Measurements from ENCODE around the gene GTF2A1. TPM values are rescaled to one million over a fixed set of nuclear protein-coding genes. Genes with fewer than 3 reads are reported as not detected.
"Not testable (repeated sequence)": the region's sequence is repeated elsewhere in the genome, so short reads cannot be mapped to it uniquely, and the experiment has no call there.

GTF2A1 gene
- total RNA-seq, 2 donors from 2014 or later = 21.4 to 25.5 TPM

- Histone ChIP-seq H3K27ac (no peak overlapping the region), H3K36me3 (no peaks in the 10 kb centered on the region), H3K4me1 (ENCODE audit: control insufficient read depth in 1 of 2, low read depth in 2 of 2) (no peaks in the 10 kb centered on the region), H3K9me3 (no peaks in the 10 kb centered on the region), H3K4me3 (no peak overlapping the region), H3K27me3 (replicated peaks; ENCODE audit: insufficient read depth) (no peaks in the 10 kb centered on the region)
- TF ChIP-seq CTCF (IDR thresholded peaks at IDR 0.05) = no peak
- ATAC-seq (ENCODE audit: insufficient number of reproducible peaks, low FRiP score, low read depth) (no peak), DNase-seq (ENCODE audit: low spot score) (no peak)
Measured at GRCh38 chr14:81252278-81252677, 31.5 kb upstream of the GTF2A1 start.

GRCh38 chr14:81247271-81247766 is 26.6 kb upstream of the GTF2A1 start:
- H3K27me3 ChIP-seq (replicated peaks; ENCODE audit: insufficient read depth) = no peaks in the 10 kb centered on the region
- ATAC-seq (ENCODE audit: insufficient number of reproducible peaks, low FRiP score, low read depth) (no peak), DNase-seq (ENCODE audit: low spot score) (no peak)
- no peaks in the 10 kb centered on the region for H3K9me3 ChIP-seq
- TF ChIP-seq CTCF (IDR thresholded peaks at IDR 0.05) = no peak
- H3K4me3 ChIP-seq = no peak overlapping the region
- no peaks in the 10 kb centered on the region for H3K36me3 ChIP-seq
- no peak overlapping the region for H3K27ac ChIP-seq
- H3K4me1 ChIP-seq (ENCODE audit: control insufficient read depth in 1 of 2, low read depth in 2 of 2) = no peaks in the 10 kb centered on the region

- Histone ChIP-seq H3K4me1 (ENCODE audit: control insufficient read depth in 1 of 2, low read depth in 2 of 2) (no peaks in the 10 kb centered on the region), H3K27me3 (replicated peaks; ENCODE audit: insufficient read depth) (no peaks in the 10 kb centered on the region), H3K4me3 (no peak overlapping the region), H3K9me3 (no peaks in the 10 kb centered on the region), H3K36me3 (no peaks in the 10 kb centered on the region), H3K27ac (no peak overlapping the region)
- DNase-seq (ENCODE audit: low spot score) (no peak), ATAC-seq (ENCODE audit: insufficient number of reproducible peaks, low FRiP score, low read depth) (no peak)
- TF ChIP-seq CTCF (IDR thresholded peaks at IDR 0.05) = no peak
Measured at GRCh38 chr14:81246461-81247270, 25.9 kb upstream of the GTF2A1 start.

GRCh38 chr14:81245771-81246170 is 25.0 kb upstream of the GTF2A1 start:
- ATAC-seq (ENCODE audit: insufficient number of reproducible peaks, low FRiP score, low read depth) = no peak
- no peak overlapping the region for H3K4me3 ChIP-seq
- no peak for DNase-seq (ENCODE audit: low spot score)
- no peaks in the 10 kb centered on the region for H3K36me3 ChIP-seq
- H3K27ac ChIP-seq = no peak overlapping the region
- no peak for TF ChIP-seq CTCF (IDR thresholded peaks at IDR 0.05)
- no peaks in the 10 kb centered on the region for H3K4me1 ChIP-seq (ENCODE audit: control insufficient read depth in 1 of 2, low read depth in 2 of 2)
- H3K27me3 ChIP-seq (replicated peaks; ENCODE audit: insufficient read depth) = no peaks in the 10 kb centered on the region
- no peaks in the 10 kb centered on the region for H3K9me3 ChIP-seq

DNA sequence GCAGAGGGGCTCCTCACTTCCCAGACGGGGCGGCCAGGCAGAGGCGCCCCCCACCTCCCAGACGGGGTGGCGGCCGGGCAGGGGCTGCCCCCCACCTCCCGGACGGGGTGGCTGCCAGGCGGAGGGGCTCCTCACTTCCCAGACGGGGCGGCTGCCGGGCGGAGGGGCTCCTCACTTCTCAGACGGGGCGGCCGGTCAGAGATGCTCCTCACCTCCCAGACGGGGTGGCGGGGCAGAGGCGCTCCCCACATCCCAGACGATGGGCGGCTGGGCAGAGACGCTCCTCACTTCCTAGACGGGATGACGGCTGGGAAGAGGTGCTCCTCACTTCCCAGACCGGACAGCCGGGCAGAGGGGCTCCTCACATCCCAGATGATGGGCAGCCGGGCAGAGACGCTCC is 23.7 kb upstream of the GTF2A1 start:
- H3K9me3 ChIP-seq; DNase-seq (ENCODE audit: low spot score); H3K27ac ChIP-seq; H3K27me3 ChIP-seq (replicated peaks; ENCODE audit: insufficient read depth); H3K36me3 ChIP-seq; H3K4me1 ChIP-seq (ENCODE audit: control insufficient read depth in 1 of 2, low read depth in 2 of 2); ATAC-seq (ENCODE audit: insufficient number of reproducible peaks, low FRiP score, low read depth); H3K4me3 ChIP-seq: not testable (repeated sequence)

Measured in thoracic aorta (tissue), 2 donors.